HG03045 (cell line): ENCODE measurements around the gene PATL2.
A peak's percentile ranks its signal among the peaks of the same experiment; 100 is the strongest.
"Not testable (repeated sequence)": the region's sequence is repeated elsewhere in the genome, so short reads cannot be mapped to it uniquely, and the experiment has no call there.

ENCODE experiments used
- ATAC-seq: cut with Tn5 transposase; IDR thresholded peaks from one replicate; pipeline ENCODE4 v1.9.1; 2021; ENCODE audit warnings: mild to moderate bottlenecking, moderate library complexity; ENCODE audit not compliant: unreplicated experiment

The PATL2 gene

GRCh38 chr15:44719293-44719999 is 8.3 kb upstream of the PATL2 start:
- peak; percentile 47 for ATAC-seq

DNA sequence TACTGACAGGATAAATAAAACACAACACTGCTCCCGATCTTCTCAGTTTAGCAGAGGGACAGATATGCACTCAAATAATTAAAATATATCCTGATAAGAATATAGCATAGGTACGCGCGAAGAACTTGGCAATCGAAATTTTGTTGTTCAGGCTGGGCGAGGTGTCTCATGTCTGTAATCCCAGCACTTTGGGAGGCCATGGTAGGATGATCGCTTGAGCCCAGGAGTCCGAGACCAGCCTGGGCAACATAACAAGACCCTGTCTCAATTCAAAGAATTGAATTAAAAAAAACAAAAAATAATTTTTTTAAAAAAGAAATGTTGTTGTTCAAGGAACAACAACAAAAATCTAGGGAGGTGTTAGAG is 7.8 kb upstream of the PATL2 start:
- ATAC-seq = no peak

- ATAC-seq = no peak
These were observed 7.2 kb upstream of the PATL2 start for GRCh38 chr15:44718180-44718926.

- no peak for ATAC-seq
These were observed 6.0 kb upstream of the PATL2 start for GRCh38 chr15:44716983-44717602.

- ATAC-seq = no peak
These were observed 4.7 kb upstream of the PATL2 start for GRCh38 chr15:44715797-44716334.

DNA sequence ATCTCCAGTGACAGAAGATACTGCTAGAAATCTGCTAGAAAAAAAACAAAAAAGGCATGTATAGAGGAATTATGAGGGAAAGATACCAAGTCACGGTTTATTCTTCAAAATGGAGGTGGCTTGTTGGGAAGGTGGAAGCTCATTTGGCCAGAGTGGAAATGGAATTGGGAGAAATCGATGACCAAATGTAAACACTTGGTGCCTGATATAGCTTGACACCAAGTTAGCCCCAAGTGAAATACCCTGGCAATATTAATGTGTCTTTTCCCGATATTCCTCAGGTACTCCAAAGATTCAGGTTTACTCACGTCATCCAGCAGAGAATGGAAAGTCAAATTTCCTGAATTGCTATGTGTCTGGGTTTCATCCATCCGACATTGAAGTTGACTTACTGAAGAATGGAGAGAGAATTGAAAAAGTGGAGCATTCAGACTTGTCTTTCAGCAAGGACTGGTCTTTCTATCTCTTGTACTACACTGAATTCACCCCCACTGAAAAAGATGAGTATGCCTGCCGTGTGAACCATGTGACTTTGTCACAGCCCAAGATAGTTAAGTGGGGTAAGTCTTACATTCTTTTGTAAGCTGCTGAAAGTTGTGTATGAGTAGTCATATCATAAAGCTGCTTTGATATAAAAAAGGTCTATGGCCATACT is 4.1 kb upstream of the PATL2 start:
- ATAC-seq = no peak

DNA sequence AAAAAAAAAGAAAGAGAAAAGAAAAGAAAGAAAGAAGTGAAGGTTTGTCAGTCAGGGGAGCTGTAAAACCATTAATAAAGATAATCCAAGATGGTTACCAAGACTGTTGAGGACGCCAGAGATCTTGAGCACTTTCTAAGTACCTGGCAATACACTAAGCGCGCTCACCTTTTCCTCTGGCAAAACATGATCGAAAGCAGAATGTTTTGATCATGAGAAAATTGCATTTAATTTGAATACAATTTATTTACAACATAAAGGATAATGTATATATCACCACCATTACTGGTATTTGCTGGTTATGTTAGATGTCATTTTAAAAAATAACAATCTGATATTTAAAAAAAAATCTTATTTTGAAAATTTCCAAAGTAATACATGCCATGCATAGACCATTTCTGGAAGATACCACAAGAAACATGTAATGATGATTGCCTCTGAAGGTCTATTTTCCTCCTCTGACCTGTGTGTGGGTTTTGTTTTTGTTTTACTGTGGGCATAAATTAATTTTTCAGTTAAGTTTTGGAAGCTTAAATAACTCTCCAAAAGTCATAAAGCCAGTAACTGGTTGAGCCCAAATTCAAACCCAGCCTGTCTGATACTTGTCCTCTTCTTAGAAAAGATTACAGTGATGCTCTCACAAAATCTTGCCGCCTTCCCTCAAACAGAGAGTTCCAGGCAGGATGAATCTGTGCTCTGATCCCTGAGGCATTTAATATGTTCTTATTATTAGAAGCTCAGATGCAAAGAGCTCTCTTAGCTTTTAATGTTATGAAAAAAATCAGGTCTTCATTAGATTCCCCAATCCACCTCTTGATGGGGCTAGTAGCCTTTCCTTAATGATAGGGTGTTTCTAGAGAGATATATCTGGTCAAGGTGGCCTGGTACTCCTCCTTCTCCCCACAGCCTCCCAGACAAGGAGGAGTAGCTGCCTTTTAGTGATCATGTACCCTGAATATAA is 2.2 kb upstream of the PATL2 start:
- no peak for ATAC-seq

- ATAC-seq = no peak
These were observed 1.4 kb upstream of the PATL2 start for GRCh38 chr15:44712346-44713005.

DNA sequence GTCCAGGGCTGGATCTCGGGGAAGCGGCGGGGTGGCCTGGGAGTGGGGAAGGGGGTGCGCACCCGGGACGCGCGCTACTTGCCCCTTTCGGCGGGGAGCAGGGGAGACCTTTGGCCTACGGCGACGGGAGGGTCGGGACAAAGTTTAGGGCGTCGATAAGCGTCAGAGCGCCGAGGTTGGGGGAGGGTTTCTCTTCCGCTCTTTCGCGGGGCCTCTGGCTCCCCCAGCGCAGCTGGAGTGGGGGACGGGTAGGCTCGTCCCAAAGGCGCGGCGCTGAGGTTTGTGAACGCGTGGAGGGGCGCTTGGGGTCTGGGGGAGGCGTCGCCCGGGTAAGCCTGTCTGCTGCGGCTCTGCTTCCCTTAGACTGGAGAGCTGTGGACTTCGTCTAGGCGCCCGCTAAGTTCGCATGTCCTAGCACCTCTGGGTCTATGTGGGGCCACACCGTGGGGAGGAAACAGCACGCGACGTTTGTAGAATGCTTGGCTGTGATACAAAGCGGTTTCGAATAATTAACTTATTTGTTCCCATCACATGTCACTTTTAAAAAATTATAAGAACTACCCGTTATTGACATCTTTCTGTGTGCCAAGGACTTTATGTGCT is 721 bp upstream of the PATL2 start:
- ATAC-seq = peak; percentile 25

GRCh38 chr15:44710236-44711095 is 657 bp downstream of the PATL2 start:
- ATAC-seq = no peak

DNA sequence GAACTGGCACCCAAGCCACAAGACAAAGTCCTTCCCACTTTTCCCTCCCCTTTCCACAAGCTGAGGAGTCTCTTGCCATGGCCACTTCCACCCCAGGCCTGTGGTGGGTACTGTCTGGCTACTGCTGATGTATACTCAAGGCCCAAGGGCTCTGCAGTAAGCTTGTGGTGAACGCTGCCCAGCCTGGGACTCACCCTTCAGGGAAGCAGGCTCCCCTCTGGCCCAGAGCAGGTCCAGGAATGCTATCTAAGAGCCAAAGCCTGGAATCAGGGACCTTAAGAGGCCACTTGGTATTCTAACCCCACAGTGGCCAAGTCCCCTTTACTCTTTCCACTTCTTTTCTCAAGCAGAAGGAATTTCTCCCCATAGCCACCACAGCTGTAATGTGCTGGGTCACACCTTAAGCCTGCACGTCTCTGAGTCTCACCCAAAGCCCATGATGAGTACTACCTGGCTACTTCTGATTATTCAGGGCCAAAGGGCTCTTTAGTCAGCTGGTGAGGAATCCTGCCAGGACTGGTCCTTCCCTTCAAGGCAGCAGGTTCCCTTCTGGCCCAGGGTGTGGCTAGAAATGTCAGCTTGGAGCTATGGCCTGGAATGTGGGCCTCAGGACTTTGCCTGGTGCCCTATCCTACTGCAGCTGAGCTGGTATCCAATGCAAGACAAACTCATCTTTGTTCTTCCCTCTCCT is 4.0 kb downstream of the PATL2 start:
- ATAC-seq = no peak

GRCh38 chr15:44706401-44706800 is 4.7 kb downstream of the PATL2 start:
- no peak for ATAC-seq

- ATAC-seq = no peak
These were observed 5.1 kb downstream of the PATL2 start for GRCh38 chr15:44705986-44706385.

GRCh38 chr15:44700676-44701075 is 10.4 kb downstream of the PATL2 start:
- not testable (repeated sequence) for ATAC-seq

GRCh38 chr15:44698641-44699040 is 12.5 kb downstream of the PATL2 start:
- no peak for ATAC-seq

- no peak for ATAC-seq
These were observed 14.1 kb downstream of the PATL2 start for GRCh38 chr15:44697014-44697413.

GRCh38 chr15:44695294-44695693 is 15.8 kb downstream of the PATL2 start:
- no peak for ATAC-seq

DNA sequence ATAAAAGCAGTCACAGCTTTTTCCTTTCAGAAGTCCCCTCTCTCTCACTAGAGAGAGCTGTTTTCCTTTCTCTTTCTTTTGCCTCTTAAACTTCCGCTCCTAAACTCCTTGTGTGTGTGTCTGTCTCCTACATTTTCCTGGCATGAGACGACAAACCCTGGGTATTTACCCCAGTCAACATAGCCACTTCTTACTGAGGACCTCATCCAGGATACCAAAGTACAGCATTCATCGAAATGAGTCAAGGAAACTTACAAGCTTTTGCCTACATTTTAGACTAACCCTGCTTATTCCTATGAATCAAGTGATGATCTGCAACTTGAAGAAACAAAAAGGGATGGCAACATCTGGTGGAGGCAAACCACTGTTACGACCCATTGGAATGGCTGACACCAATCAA is 16.7 kb downstream of the PATL2 start:
- no peak for ATAC-seq
